Prostate gland (tissue), 2 donors: ENCODE results near the gene METTL4. TPM values are rescaled to one million over a fixed set of nuclear protein-coding genes. Genes with fewer than 3 reads are reported as not detected.

Experiments
- DNase-seq: peaks from one replicate; pipeline ENCODE4 v3.0.0-alpha.2; 2019; ENCODE audit warnings: low spot score
- H3K27ac ChIP-seq, 2 donors: fragments of 200-600 bp; sonication (generic); 2 replicates each; pipeline ENCODE4 v1.5.1; 2017 to 2019
- H3K27me3 ChIP-seq: fragments of 200-600 bp; sonication (generic); replicated peaks from 2 replicates; pipeline ENCODE4 v1.5.1; 2019; ENCODE audit not compliant: insufficient read depth
- H3K36me3 ChIP-seq, 2 donors: fragments of 200-600 bp; sonication (generic); 1 replicate in 1 of 2; 2 replicates in 1 of 2; pipeline versions ENCODE4 v1.5.1 to v1.8.1; 2017 to 2019
- H3K4me1 ChIP-seq: fragments of 200-600 bp; sonication (generic); replicated peaks from 2 replicates; pipeline ENCODE4 v1.5.1; 2019
- H3K4me3 ChIP-seq, 2 donors: fragments of 200-600 bp; sonication (generic); 2 replicates each; pipeline ENCODE4 v1.5.1; 2017 to 2019
- H3K9me3 ChIP-seq: fragments of 200-600 bp; sonication (generic); 2 replicates; pipeline ENCODE4 v1.5.1; 2017
- CTCF ChIP-seq, 4 experiments: fragments of 200-600 bp in 2 of 4; fragments of 450-650 bp in 2 of 4; sonication (generic) in 2 of 4; IDR thresholded peaks; 1 replicate in 3 of 4; 2 replicates in 1 of 4; pipeline ENCODE4 v1.5.1; 2016 to 2019; ENCODE audit warnings: antibody characterized with exemption in 4 of 4, mild to moderate bottlenecking in 2 of 4, moderate library complexity in 2 of 4
- POLR2A ChIP-seq: fragments of 450-650 bp; IDR thresholded peaks from one replicate; pipeline ENCODE4 v1.6.1; 2016; ENCODE audit warnings: antibody characterized with exemption, mild to moderate bottlenecking
- POLR2AphosphoS5 ChIP-seq: sonication (generic); formaldehyde crosslinking; IDR thresholded peaks from one replicate; pipeline ENCODE4 v1.6.1; 2017; ENCODE audit warnings: antibody characterized with exemption
- WGBS: methylation state at CpG from one replicate; pipeline ENCODE4 v1.1.5; 2018; 5-methylcytosine and 5-hydroxymethylcytosine counted together
- intact Hi-C: fragments of 100-400 bp; cut with DNase I; formaldehyde crosslinking; loops from one replicate; pipeline ENCODE4 v1.14.2; 2022
- total RNA-seq, 2 donors: library from RNA; depleted of rRNA; stranded (reverse); fragments of >200 nt; gene quantifications; one replicate each; pipeline ENCODE4 v1.1.0, GENCODE V29; 2016

The METTL4 gene
- total RNA-seq, 2 donors from 2014 or later = 5.2 to 8.3 TPM

- no peak for TF ChIP-seq POLR2AphosphoS5
- TF ChIP-seq CTCF (IDR thresholded peaks at IDR 0.05) = no peak
- no peak for TF ChIP-seq POLR2A
- no peaks in the 10 kb centered on the region for H3K36me3 ChIP-seq
- 90% methylated on average over 6 of the region's 6 CpGs for WGBS
- H3K9me3 ChIP-seq = no peaks in the 10 kb centered on the region
- H3K4me1 ChIP-seq = no peaks in the 10 kb centered on the region
- no peak overlapping the region for H3K27ac ChIP-seq
- no peaks in the 10 kb centered on the region for H3K27me3 ChIP-seq
- intact Hi-C loops = no loop called here
- H3K4me3 ChIP-seq = no peak overlapping the region
- no peak for DNase-seq
Observed at GRCh38 chr18:2510416-2510815, 60.9 kb downstream of the METTL4 start.

- no peaks in the 10 kb centered on the region for H3K9me3 ChIP-seq
- WGBS = 81% methylated on average over 3 of the region's 3 CpGs
- no peaks in the 10 kb centered on the region for H3K36me3 ChIP-seq
- no peaks in the 10 kb centered on the region for H3K4me1 ChIP-seq
- no peak overlapping the region for H3K27ac ChIP-seq
- H3K4me3 ChIP-seq = no peak overlapping the region
- TF ChIP-seq CTCF (IDR thresholded peaks at IDR 0.05) (no peak), POLR2A (no peak), POLR2AphosphoS5 (no peak)
- H3K27me3 ChIP-seq = no peaks in the 10 kb centered on the region
- no peak for DNase-seq
- intact Hi-C loops = no loop called here
Observed at GRCh38 chr18:2508678-2509077, 62.6 kb downstream of the METTL4 start.

DNA sequence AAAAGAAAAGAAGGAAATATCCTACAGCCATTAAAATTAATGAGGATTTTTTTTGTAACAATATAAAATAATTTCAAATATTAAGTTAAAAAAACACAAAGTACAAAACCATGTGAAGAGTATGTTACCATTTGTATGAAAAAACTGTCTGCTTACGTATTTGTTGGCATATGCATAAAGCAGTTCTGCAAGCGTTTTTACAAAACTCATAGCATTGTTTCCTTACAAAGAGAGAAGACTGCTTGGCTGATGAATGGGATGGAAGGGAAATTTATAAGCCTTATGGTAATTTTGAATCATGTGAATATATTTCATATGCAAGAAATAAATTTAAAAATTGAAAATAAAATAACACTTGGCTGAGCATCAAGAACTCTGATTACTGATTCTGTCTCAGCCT is 63.1 kb downstream of the METTL4 start:
- no peaks in the 10 kb centered on the region for H3K4me1 ChIP-seq
- no peaks in the 10 kb centered on the region for H3K27me3 ChIP-seq
- H3K9me3 ChIP-seq = no peaks in the 10 kb centered on the region
- H3K27ac ChIP-seq = no peak overlapping the region
- 88% methylated on average over 2 of the region's 2 CpGs for WGBS
- no peaks in the 10 kb centered on the region for H3K36me3 ChIP-seq
- TF ChIP-seq POLR2AphosphoS5 = no peak
- no peak for TF ChIP-seq CTCF (IDR thresholded peaks at IDR 0.05)
- no peak for TF ChIP-seq POLR2A
- no peak overlapping the region for H3K4me3 ChIP-seq
- DNase-seq = no peak
- intact Hi-C loops = no loop called here

DNA sequence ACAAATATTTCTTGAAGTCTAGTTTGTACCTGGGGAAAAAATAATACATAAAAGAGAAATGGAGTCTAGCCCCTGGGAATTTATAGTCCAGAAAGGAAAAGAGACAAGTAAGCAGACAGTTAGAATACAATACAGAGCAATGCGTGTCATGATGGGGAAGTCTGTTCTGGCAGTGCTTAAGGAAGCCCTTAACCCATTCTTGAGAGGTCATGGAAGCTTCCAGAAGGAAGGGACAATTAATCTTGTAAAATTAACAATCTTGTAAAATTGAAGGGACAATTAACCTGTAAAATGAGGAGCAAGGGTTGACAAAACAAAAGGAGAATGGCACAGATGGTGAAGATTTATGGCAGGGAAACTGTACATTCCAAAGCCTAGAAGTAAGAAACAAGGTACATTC is 66.7 kb downstream of the METTL4 start:
- intact Hi-C loops = no loop called here
- Histone ChIP-seq H3K36me3 (no peaks in the 10 kb centered on the region), H3K9me3 (no peaks in the 10 kb centered on the region), H3K4me3 (no peak overlapping the region), H3K27ac (no peak overlapping the region), H3K27me3 (no peaks in the 10 kb centered on the region), H3K4me1 (no peaks in the 10 kb centered on the region)
- WGBS = 47% methylated on average over 1 of the region's 1 CpG
- TF ChIP-seq POLR2A = no peak
- TF ChIP-seq POLR2AphosphoS5 = no peak
- TF ChIP-seq CTCF (IDR thresholded peaks at IDR 0.05) = no peak
- no peak for DNase-seq

DNA sequence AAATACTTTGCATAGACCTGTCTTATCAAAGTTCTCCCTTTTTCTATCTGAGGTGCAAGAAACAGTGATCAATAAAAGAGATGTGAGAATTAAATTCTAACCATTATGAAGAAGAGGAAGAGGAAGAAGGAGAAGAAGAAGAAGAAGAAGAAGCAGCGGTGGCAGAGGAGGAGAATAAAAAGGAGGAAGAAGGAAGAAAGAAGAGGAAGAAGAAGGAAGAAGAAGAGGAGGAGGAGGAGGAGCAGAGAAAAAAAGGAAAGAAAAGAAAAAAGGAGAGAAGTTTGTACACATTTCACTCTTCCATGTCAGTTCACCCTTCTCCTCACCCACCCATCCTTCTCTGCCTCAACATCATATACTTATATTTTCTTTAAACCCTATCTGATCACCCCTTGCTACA is 68.4 kb downstream of the METTL4 start:
- TF ChIP-seq POLR2A (no peak), POLR2AphosphoS5 (no peak), CTCF (IDR thresholded peaks at IDR 0.05) (no peak)
- Histone ChIP-seq H3K27me3 (no peaks in the 10 kb centered on the region), H3K9me3 (no peaks in the 10 kb centered on the region), H3K4me3 (no peak overlapping the region), H3K27ac (no peak overlapping the region), H3K4me1 (no peaks in the 10 kb centered on the region), H3K36me3 (no peaks in the 10 kb centered on the region)
- WGBS = 91% methylated on average over 1 of the region's 1 CpG
- DNase-seq = no peak
- intact Hi-C loops = no loop called here
